HepG2 (cell line): ENCODE measurements around the gene MAPK1. TPM values are rescaled to one million over a fixed set of nuclear protein-coding genes. Genes with fewer than 3 reads are reported as not detected.

ENCODE experiments used
- ARID5B ChIP-seq: IDR thresholded peaks from 2 replicates; pipeline ENCODE4 v1.4.0; 2020; ENCODE audit warnings: mild to moderate bottlenecking, missing genetic modification reagents
- ELF1 ChIP-seq: sonication (generic); formaldehyde crosslinking; IDR thresholded peaks from 2 replicates; pipeline ENCODE4 v1.4.0; 2020; ENCODE audit warnings: missing genetic modification reagents
- NR2F1 ChIP-seq, 2 experiments: fragments of 450-650 bp in 1 of 2; formaldehyde crosslinking in 1 of 2; IDR thresholded peaks; 2 replicates each; pipeline versions ENCODE4 v1.5.0 to v1.6.1; 2016 to 2020; ENCODE audit warnings: mild to moderate bottlenecking in 1 of 2, missing compliant biosample characterization in 1 of 2, missing genetic modification reagents in 1 of 2, moderate library complexity in 1 of 2
- NR2F6 ChIP-seq, 2 experiments: IDR thresholded peaks; 2 replicates each; pipeline ENCODE4 v1.6.1; 2016; ENCODE audit warnings: antibody characterized with exemption in 1 of 2, mild to moderate bottlenecking in 1 of 2
- POLR2A ChIP-seq, 2 experiments: IDR thresholded peaks; 2 replicates each; pipeline ENCODE4 v1.6.1; 2011; ENCODE audit warnings: low read depth in 2 of 2, low read length in 2 of 2, mild to moderate bottlenecking in 1 of 2, moderate library complexity in 1 of 2; ENCODE audit not compliant: insufficient read depth in 1 of 2
- PRDM4 ChIP-seq: sonication (generic); formaldehyde crosslinking; IDR thresholded peaks from 2 replicates; pipeline ENCODE4 v1.9.0; 2021; ENCODE audit warnings: missing genetic modification reagents, borderline replicate concordance
- SAP130 ChIP-seq: IDR thresholded peaks from 2 replicates; pipeline ENCODE4 v1.6.1; 2016; ENCODE audit warnings: low read depth
- ZBTB7B ChIP-seq: sonication (generic); formaldehyde crosslinking; IDR thresholded peaks from 2 replicates; pipeline ENCODE4 v1.4.0; 2020; ENCODE audit warnings: missing genetic modification reagents
- ZNF687 ChIP-seq: sonication (generic); formaldehyde crosslinking; IDR thresholded peaks from 2 replicates; pipeline ENCODE4 v1.5.1; 2020; ENCODE audit warnings: mild to moderate bottlenecking, missing genetic modification reagents, moderate library complexity
- polyA plus RNA-seq, 8 experiments: library from polyadenylated mRNA; depleted of rRNA in 3 of 8; stranded (reverse) in 7 of 8; unstranded in 1 of 8; fragments of >200 nt; fragmentation: Illumina TruSeq in 4 of 8; extraction: Trizol in 4 of 8; gene quantifications; 2 replicates each; pipeline versions ENCODE4 v1.2.1 to v1.2.3, GENCODE V29; 2011 to 2016; ENCODE audit warnings: low read depth in 4 of 8, missing spikeins in 1 of 8, mixed read lengths in 1 of 8; ENCODE audit not compliant: insufficient read depth in 1 of 8
- total RNA-seq, 5 experiments: library from RNA; depleted of rRNA; stranded (reverse); fragments of >200 nt; fragmentation: Illumina TruSeq; extraction: Trizol; gene quantifications; 2 replicates each; pipeline ENCODE4 v1.2.3, GENCODE V29; 2016; ENCODE audit warnings: low read depth in 1 of 5

Gene MAPK1
- total and polyA plus RNA-seq, 2 of the 13 experiments (the other 11 are each of a cell fraction or from before 2014, with no cell fraction given), result 107 to 114 TPM

- TF ChIP-seq ZNF687 (peak; percentile 32), ZBTB7B (CRISPR knock-in tag) (no peak), NR2F6 (IDR thresholded peaks at IDR 0.05) (peak; percentile 39; the same call in 1 of the 2 replicates), NR2F6 (CRISPR knock-in tag; IDR thresholded peaks at IDR 0.05) (peak; percentile 72), ELF1 (CRISPR knock-in tag) (0 out of 2 replicates have a peak, but pooled peaks have one; percentile 11), POLR2A (IDR thresholded peaks at IDR 0.05; ENCODE audit: insufficient read depth in 1 of 2, low read depth in 2 of 2, low read length in 2 of 2) (no peak), ARID5B (CRISPR knock-in tag) (0 out of 2 replicates have a peak, but pooled peaks have one; percentile 9), NR2F1 (CRISPR knock-in tag; IDR thresholded peaks at IDR 0.05) (peak in 1 of 2 experiments; percentile 37; a peak in 1 of 4 replicates), PRDM4 (no peak), SAP130 (0 out of 2 replicates have a peak, but pooled peaks have one; percentile 14)
These were observed 158.5 kb downstream of the MAPK1 start (continued) for GRCh38 chr22:21708960-21709359.
